ENCODE data around the gene DOK3.

GRCh38 chr5:177520916-177521513 lies 11.4 kb upstream of the DOK3 start:
- no peak for TF ChIP-seq CTCF (IDR thresholded peaks at IDR 0.05)
- TF ChIP-seq EZH2 (IDR thresholded peaks at IDR 0.05; ENCODE audit: borderline replicate concordance, insufficient read depth, low read depth, low read length, poor library complexity, severe bottlenecking) = no peak
